AG04450 (cell line): ENCODE measurements around the gene ATP10B. TPM values are rescaled to one million over a fixed set of nuclear protein-coding genes. Genes with fewer than 3 reads are reported as not detected.

ENCODE experiments used
- CTCF ChIA-PET: fragments of 300-600, 350-600 bp; formaldehyde crosslinking; extraction: SDS; loops from one replicate; lab custom pipeline; 2022; ENCODE audit warnings: antibody characterized with exemption, inconsistent platforms; lab: Charles Lee
- POLR2A ChIA-PET: fragments of 350-600 bp; formaldehyde crosslinking; extraction: SDS; loops from one replicate; lab custom pipeline; 2021; ENCODE audit warnings: antibody characterized with exemption, inconsistent platforms; lab: Yijun Ruan, JAX
- DNase-seq: peaks from one replicate; pipeline ENCODE4 v3.0.0-alpha.2; 2011; ENCODE audit warnings: low read depth, low spot score
- H3K27ac ChIP-seq: one replicate; pipeline ENCODE4 v1.5.1; 2012; ENCODE audit warnings: low read depth, low read length, control low read depth
- H3K27me3 ChIP-seq: one replicate; pipeline ENCODE4 v1.6.0; 2012; ENCODE audit warnings: low read length; ENCODE audit not compliant: control insufficient read depth, insufficient read depth
- H3K4me3 ChIP-seq: 2 replicates; pipeline ENCODE4 v1.5.1; 2011; ENCODE audit warnings: mild to moderate bottlenecking, low read depth, low read length, control low read depth
- H3K9me3 ChIP-seq: 2 replicates; pipeline ENCODE4 v1.5.1; 2012; ENCODE audit warnings: low read length; ENCODE audit not compliant: control insufficient read depth, insufficient read depth
- polyA plus RNA-seq: library from polyadenylated mRNA; depleted of rRNA; stranded (reverse); fragments of >200 nt; gene quantifications from 2 replicates; pipeline ENCODE4 v1.2.3, GENCODE V29; 2011
- TF ChIP-seq, protein P1 (sequence below): IDR thresholded peaks from 2 replicates; pipeline ENCODE4 v1.5.1; 2011; ENCODE audit warnings: low read depth, low read length, control low read depth, inconsistent platforms

Gene ATP10B
- polyA plus RNA-seq, 1 experiment, result not detected

DNA sequence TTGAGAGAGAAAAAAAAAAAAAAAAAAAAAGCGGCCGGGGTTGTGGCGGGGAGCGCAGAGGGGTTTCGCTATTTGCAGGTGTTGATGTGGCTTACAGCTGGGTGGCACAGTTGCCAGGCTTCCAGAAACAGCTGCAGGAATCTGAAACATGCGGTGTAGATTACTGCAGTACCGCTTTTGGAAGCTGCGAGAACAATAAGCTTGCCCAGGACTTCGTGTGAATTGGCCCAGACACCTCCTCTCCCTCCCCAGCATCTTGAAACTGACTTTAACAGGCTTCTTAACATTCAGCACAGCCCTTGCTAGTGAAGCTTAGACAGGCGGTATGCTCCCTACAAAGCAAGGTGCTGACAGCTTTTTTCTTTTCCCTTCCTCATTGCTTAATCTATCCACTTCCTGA is 104.0 kb downstream of the ATP10B start:
- Histone ChIP-seq H3K9me3 (no peaks in the 10 kb centered on the region), H3K27ac (no peak overlapping the region), H3K4me3 (no peak overlapping the region), H3K27me3 (no peaks in the 10 kb centered on the region)
- ChIA-PET CTCF (no interaction called here), POLR2A (no interaction called here)
- DNase-seq, result no peak
- TF ChIP-seq, protein P1, sequence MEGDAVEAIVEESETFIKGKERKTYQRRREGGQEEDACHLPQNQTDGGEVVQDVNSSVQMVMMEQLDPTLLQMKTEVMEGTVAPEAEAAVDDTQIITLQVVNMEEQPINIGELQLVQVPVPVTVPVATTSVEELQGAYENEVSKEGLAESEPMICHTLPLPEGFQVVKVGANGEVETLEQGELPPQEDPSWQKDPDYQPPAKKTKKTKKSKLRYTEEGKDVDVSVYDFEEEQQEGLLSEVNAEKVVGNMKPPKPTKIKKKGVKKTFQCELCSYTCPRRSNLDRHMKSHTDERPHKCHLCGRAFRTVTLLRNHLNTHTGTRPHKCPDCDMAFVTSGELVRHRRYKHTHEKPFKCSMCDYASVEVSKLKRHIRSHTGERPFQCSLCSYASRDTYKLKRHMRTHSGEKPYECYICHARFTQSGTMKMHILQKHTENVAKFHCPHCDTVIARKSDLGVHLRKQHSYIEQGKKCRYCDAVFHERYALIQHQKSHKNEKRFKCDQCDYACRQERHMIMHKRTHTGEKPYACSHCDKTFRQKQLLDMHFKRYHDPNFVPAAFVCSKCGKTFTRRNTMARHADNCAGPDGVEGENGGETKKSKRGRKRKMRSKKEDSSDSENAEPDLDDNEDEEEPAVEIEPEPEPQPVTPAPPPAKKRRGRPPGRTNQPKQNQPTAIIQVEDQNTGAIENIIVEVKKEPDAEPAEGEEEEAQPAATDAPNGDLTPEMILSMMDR, result no peak

DNA sequence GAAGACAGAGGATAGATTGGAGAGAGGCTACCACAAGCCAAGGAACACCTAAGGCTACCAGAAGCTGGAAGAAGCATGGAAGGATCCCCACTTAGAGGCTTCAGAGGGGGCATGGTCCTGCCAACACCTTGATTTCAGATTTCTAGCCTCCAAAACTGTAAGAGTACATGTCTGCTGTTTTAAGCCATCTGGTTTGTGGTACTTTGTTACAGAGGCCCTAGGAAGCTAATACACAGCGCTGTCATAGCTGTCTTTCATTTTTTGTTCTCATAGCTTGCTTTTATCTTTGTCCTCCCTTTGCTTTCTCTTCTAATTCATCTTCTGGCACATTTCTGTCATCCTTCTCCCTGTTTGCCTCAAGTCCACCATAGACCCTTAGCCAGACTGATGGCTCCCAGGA is 104.5 kb downstream of the ATP10B start:
- CTCF ChIA-PET, result no interaction called here
- Histone ChIP-seq H3K27ac (no peak overlapping the region), H3K4me3 (no peak overlapping the region), H3K27me3 (no peaks in the 10 kb centered on the region), H3K9me3 (no peaks in the 10 kb centered on the region)
- TF ChIP-seq, protein P1, result no peak
- DNase-seq, result no peak
- POLR2A ChIA-PET, result no interaction called here

DNA sequence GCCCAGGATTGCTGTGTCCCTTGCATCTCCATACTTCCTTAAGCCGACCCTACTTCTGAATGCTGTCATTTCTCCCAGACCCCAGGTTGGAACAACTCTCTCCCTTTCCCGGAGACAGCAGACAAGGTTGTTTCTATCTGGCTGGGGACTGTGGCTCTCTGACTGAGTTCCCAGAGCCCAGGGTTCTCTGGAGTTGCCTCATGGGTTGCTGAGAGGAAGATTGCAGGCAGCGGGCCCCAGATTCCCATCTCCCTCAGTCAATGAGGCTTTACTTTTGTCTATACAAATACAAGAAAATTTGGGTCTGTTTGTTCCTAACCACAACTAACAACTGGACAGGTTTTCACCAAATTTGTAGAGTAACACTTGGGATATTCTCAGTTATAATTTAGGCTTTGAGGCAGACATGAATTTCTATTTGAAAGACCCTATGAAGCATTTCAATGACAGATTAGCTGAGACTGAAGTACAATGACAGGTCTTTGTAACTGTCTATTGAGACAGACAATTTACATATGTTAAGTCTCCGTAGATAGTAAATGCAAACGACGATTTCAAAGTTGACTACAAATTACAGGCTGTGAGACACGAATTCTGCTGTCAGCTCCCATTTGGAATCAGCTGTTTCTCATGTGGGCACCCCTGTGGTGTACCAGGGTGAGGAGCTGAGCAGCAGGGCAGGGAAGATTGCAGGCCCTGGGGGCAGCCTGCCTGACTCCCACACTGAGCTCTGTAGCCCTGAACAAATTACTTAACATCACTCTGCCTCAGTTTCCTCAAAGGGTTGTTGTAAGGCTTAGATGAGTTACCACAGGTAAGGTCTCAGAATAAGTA is 107.5 kb downstream of the ATP10B start:
- POLR2A ChIA-PET, result no interaction called here
- Histone ChIP-seq H3K4me3 (no peak overlapping the region), H3K27ac (no peak overlapping the region), H3K9me3 (no peaks in the 10 kb centered on the region), H3K27me3 (no peaks in the 10 kb centered on the region)
- CTCF ChIA-PET, result no interaction called here
- TF ChIP-seq, protein P1, result no peak
- no peak for DNase-seq

GRCh38 chr5:160743027-160743426 is 109.0 kb downstream of the ATP10B start:
- TF ChIP-seq, protein P1, result no peak
- Histone ChIP-seq H3K27me3 (no peaks in the 10 kb centered on the region), H3K27ac (no peak overlapping the region), H3K4me3 (no peak overlapping the region), H3K9me3 (no peaks in the 10 kb centered on the region)
- ChIA-PET POLR2A (no interaction called here), CTCF (interaction anchor here (0.8 kb wide), 1 partner anchor 305 kb away, joined by 3 read pairs; no protein-coding TSS in a partner anchor)
- DNase-seq, result no peak

- DNase-seq, result no peak
- Histone ChIP-seq H3K27me3 (no peaks in the 10 kb centered on the region), H3K27ac (no peak overlapping the region), H3K4me3 (no peak overlapping the region), H3K9me3 (no peaks in the 10 kb centered on the region)
- TF ChIP-seq, protein P1, result no peak
- POLR2A ChIA-PET, result no interaction called here
- CTCF ChIA-PET, result no interaction called here
Observed at GRCh38 chr5:160742446-160742845, 109.6 kb downstream of the ATP10B start.
